SU-DHL-6 (cell line): ENCODE data around the gene MIEN1.

ENCODE experiments used
- H2AFZ ChIP-seq: fragments of 200-600 bp; sonication (generic); 2 replicates; pipeline ENCODE4 v1.6.1; 2014; ENCODE audit warnings: low read depth, mild to moderate bottlenecking, moderate library complexity, mixed read lengths, antibody characterized with exemption, low read length; ENCODE audit not compliant: severe bottlenecking
- H3F3A ChIP-seq: fragments of 200-600 bp; shearing (Covaris generic); 2 replicates; pipeline ENCODE4 v1.6.0; 2016; ENCODE audit warnings: antibody characterized with exemption, mild to moderate bottlenecking; ENCODE audit not compliant: insufficient read depth
- H3K27ac ChIP-seq: fragments of 200-600 bp; sonication (generic); 2 replicates; pipeline ENCODE4 v1.5.1; 2016; ENCODE audit warnings: low read depth, mild to moderate bottlenecking, low read length, moderate library complexity, mixed read lengths
- H3K27me3 ChIP-seq: fragments of 200-600 bp; sonication (generic), shearing (Covaris generic); 2 replicates; pipeline ENCODE4 v1.6.0; 2014; ENCODE audit warnings: mild to moderate bottlenecking, low read length
- H3K36me3 ChIP-seq: fragments of 200-600 bp; sonication (generic); 2 replicates; pipeline ENCODE4 v1.6.1; 2014; ENCODE audit warnings: mild to moderate bottlenecking, low read length, mixed read lengths
- H3K4me2 ChIP-seq: fragments of 300-600, 200-600 bp; shearing (Covaris generic), sonication (generic); 2 replicates; pipeline ENCODE4 v1.6.0; 2014; ENCODE audit warnings: low read length, low read depth, mild to moderate bottlenecking; ENCODE audit not compliant: poor library complexity, severe bottlenecking
- H3K4me3 ChIP-seq: fragments of 200-600 bp; sonication (generic); 2 replicates; pipeline ENCODE4 v1.5.1; 2014; ENCODE audit warnings: antibody characterized with exemption, low read length, mild to moderate bottlenecking, mixed read lengths; ENCODE audit not compliant: insufficient read depth, poor library complexity, severe bottlenecking
- H3K79me2 ChIP-seq: fragments of 200-600 bp; sonication (generic); 2 replicates; pipeline ENCODE4 v1.6.1; 2014; ENCODE audit warnings: mild to moderate bottlenecking, low read length, moderate library complexity; ENCODE audit not compliant: insufficient read depth
- H3K9ac ChIP-seq: fragments of 200-600 bp; sonication (generic); 2 replicates; pipeline ENCODE4 v1.7.0; 2014; ENCODE audit warnings: mild to moderate bottlenecking, low read length
- H3K9me2 ChIP-seq: fragments of 200-600 bp; sonication (generic); replicated peaks from 2 replicates; pipeline ENCODE4 v1.6.1; 2014; ENCODE audit warnings: low read length; ENCODE audit not compliant: insufficient read depth
- H3K9me3 ChIP-seq: fragments of 200-600 bp; sonication (generic); 2 replicates; pipeline ENCODE4 v1.6.1; 2014; ENCODE audit warnings: low read length, mixed read lengths; ENCODE audit not compliant: insufficient read depth
- H4K20me1 ChIP-seq: fragments of 200-600 bp; sonication (generic); 2 replicates; pipeline ENCODE4 v1.6.1; 2014; ENCODE audit warnings: low read depth, mild to moderate bottlenecking, antibody characterized with exemption, low read length, moderate library complexity, mixed read lengths
- EZH2phosphoT487 ChIP-seq: fragments of 200-600 bp; sonication (generic), shearing (Covaris generic); conservative IDR thresholded peaks from 2 replicates; pipeline ENCODE4 v1.6.1; 2018; ENCODE audit warnings: mild to moderate bottlenecking, antibody characterized with exemption, low read length, moderate library complexity, mixed read lengths
- TF ChIP-seq, protein P1 (sequence below): fragments of 200-600 bp; sonication (generic); IDR thresholded peaks from one replicate; pipeline ENCODE4 v1.5.1; 2017; ENCODE audit warnings: antibody characterized with exemption, mild to moderate bottlenecking, low read length, moderate library complexity; ENCODE audit not compliant: insufficient read depth, poor library complexity, severe bottlenecking

Gene MIEN1

GRCh38 chr17:39706383-39706782 lies 23.9 kb downstream of the MIEN1 start:
- H4K20me1 ChIP-seq, result no peaks in the 10 kb centered on the region
- no peaks in the 10 kb centered on the region for H3K36me3 ChIP-seq
- H3K9me3 ChIP-seq, result no peaks in the 10 kb centered on the region
- no peaks in the 10 kb centered on the region for H3K79me2 ChIP-seq
- no peak overlapping the region for H3K4me2 ChIP-seq
- no peak overlapping the region for H2AFZ ChIP-seq
- H3K27ac ChIP-seq, result no peak overlapping the region
- H3K9ac ChIP-seq, result no peak overlapping the region
- no peak for TF ChIP-seq EZH2phosphoT487
- TF ChIP-seq, protein P1, sequence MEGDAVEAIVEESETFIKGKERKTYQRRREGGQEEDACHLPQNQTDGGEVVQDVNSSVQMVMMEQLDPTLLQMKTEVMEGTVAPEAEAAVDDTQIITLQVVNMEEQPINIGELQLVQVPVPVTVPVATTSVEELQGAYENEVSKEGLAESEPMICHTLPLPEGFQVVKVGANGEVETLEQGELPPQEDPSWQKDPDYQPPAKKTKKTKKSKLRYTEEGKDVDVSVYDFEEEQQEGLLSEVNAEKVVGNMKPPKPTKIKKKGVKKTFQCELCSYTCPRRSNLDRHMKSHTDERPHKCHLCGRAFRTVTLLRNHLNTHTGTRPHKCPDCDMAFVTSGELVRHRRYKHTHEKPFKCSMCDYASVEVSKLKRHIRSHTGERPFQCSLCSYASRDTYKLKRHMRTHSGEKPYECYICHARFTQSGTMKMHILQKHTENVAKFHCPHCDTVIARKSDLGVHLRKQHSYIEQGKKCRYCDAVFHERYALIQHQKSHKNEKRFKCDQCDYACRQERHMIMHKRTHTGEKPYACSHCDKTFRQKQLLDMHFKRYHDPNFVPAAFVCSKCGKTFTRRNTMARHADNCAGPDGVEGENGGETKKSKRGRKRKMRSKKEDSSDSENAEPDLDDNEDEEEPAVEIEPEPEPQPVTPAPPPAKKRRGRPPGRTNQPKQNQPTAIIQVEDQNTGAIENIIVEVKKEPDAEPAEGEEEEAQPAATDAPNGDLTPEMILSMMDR, result no peak
- H3K27me3 ChIP-seq, result no peaks in the 10 kb centered on the region
- H3K4me3 ChIP-seq, result no peak overlapping the region
- no peaks in the 10 kb centered on the region for H3K9me2 ChIP-seq
- H3F3A ChIP-seq, result no peaks in the 10 kb centered on the region

- Histone ChIP-seq H3K9me2 (no peaks in the 10 kb centered on the region), H3K4me3 (no peak overlapping the region), H3K27me3 (no peaks in the 10 kb centered on the region), H3K9me3 (no peaks in the 10 kb centered on the region), H3K36me3 (no peaks in the 10 kb centered on the region), H3K9ac (no peak overlapping the region), H3K79me2 (no peaks in the 10 kb centered on the region), H3K4me2 (no peak overlapping the region), H2AFZ (no peak overlapping the region), H4K20me1 (no peaks in the 10 kb centered on the region), H3F3A (no peaks in the 10 kb centered on the region), H3K27ac (no peak overlapping the region)
- no peak for TF ChIP-seq EZH2phosphoT487
- TF ChIP-seq, protein P1, result no peak
Measured at GRCh38 chr17:39705786-39706348, 24.5 kb downstream of the MIEN1 start.

DNA sequence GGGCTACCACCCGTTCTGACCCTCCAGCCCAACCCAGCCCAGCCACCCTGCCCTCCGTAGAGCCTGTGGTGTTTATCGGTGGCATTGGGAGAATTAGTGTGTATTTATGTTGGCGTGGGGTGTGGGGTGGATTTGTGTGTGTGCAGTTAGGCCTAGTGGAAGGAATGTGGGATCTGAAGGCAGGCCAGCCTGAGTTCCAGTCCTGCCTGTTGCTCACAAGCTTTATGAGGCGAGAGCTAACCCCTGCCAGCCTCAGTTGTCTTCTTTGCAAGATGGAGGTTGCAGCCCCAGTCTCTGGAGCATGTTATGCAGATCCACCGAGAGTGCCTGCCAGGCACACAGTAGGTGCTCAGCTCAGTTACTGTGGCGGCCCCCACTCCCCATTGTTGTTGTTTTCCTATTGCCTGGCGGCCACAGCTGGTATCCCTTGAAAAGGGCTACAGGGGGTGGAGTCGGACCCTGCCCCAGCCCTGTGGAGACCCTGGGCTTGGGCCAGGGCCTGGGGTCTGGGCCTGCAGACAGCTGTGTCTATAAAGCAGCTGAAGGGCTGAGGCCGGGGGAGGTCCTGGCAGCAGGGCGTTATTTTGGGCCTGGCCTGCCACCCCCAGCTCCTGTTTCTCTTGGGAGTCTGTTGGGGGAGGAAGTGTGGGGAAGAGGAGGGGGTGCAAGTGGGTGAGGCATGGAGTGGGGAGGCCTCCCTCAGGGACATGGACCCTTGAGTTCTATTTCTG lies 25.3 kb downstream of the MIEN1 start:
- H3K36me3 ChIP-seq, result no peaks in the 10 kb centered on the region
- no peaks in the 10 kb centered on the region for H3F3A ChIP-seq
- no peak for TF ChIP-seq EZH2phosphoT487
- TF ChIP-seq, protein P1, result no peak
- no peaks in the 10 kb centered on the region for H3K9me3 ChIP-seq
- no peak overlapping the region for H3K4me3 ChIP-seq
- no peak overlapping the region for H2AFZ ChIP-seq
- H3K9ac ChIP-seq, result no peak overlapping the region
- no peaks in the 10 kb centered on the region for H3K27me3 ChIP-seq
- no peaks in the 10 kb centered on the region for H4K20me1 ChIP-seq
- H3K79me2 ChIP-seq, result no peaks in the 10 kb centered on the region
- no peak overlapping the region for H3K27ac ChIP-seq
- H3K4me2 ChIP-seq, result no peak overlapping the region
- no peaks in the 10 kb centered on the region for H3K9me2 ChIP-seq
